Panc1 (cell line): ENCODE results near the gene SHANK2. TPM values are rescaled to one million over a fixed set of nuclear protein-coding genes. Genes with fewer than 3 reads are reported as not detected.

Experiments used
- ATAC-seq: fragments of 200-7000 bp; cut with Tn5 transposase; 2 replicates; pipeline ENCODE4 v1.9.1; 2020; ENCODE audit warnings: mild to moderate bottlenecking, moderate library complexity
- BruUV-seq: library from RNA; stranded (reverse); fragments of 400-500 nt; replicated peaks from 2 replicates; lab custom pipeline; 2021; lab: Mats Ljungman, UMichigan
- CTCF ChIA-PET: fragments of 300-600 bp; sonication (Branson Sonifier 250); formaldehyde crosslinking; loops from one replicate; lab custom pipeline; 2022; ENCODE audit warnings: antibody characterized with exemption; lab: Charles Lee
- POLR2A ChIA-PET: fragments of 300-600 bp; sonication (Branson Sonifier 250); formaldehyde crosslinking; loops from one replicate; lab custom pipeline; 2022; ENCODE audit warnings: antibody characterized with exemption; lab: Charles Lee
- DNase-seq: peaks from one replicate; pipeline ENCODE4 v3.0.0-alpha.2; 2010; ENCODE audit warnings: low read depth, low spot score
- H3K27ac ChIP-seq: 2 replicates; pipeline ENCODE4 v1.5.1; 2011; ENCODE audit warnings: mild to moderate bottlenecking, low read length, inconsistent platforms
- H3K27me3 ChIP-seq: fragments of 200-500 bp; sonication (Bioruptor generic); 2 replicates; pipeline ENCODE4 v1.6.0; 2014; ENCODE audit warnings: low read length, inconsistent platforms; ENCODE audit not compliant: control insufficient read depth, insufficient read depth
- H3K36me3 ChIP-seq: fragments of 200-500 bp; sonication (Bioruptor generic); 2 replicates; pipeline ENCODE4 v1.5.1; 2014; ENCODE audit warnings: inconsistent platforms, mild to moderate bottlenecking, low read length, moderate library complexity; ENCODE audit not compliant: control insufficient read depth, insufficient read depth
- H3K4me1 ChIP-seq: 2 replicates; pipeline ENCODE4 v1.5.1; 2011; ENCODE audit warnings: inconsistent platforms, mild to moderate bottlenecking, low read length, moderate library complexity; ENCODE audit not compliant: control insufficient read depth, insufficient read depth
- H3K4me3 ChIP-seq, 2 experiments: 2 replicates each; pipeline ENCODE4 v1.5.1; 2011 to 2012; ENCODE audit warnings: low read depth in 2 of 2, low read length in 2 of 2, mild to moderate bottlenecking in 2 of 2, inconsistent platforms in 1 of 2, moderate library complexity in 1 of 2
- H3K9me3 ChIP-seq: fragments of 200-500 bp; sonication (Bioruptor generic); 2 replicates; pipeline ENCODE4 v1.5.1; 2014; ENCODE audit warnings: low read depth, mild to moderate bottlenecking, inconsistent platforms, low read length, moderate library complexity; ENCODE audit not compliant: control insufficient read depth, insufficient read depth
- POLR2AphosphoS5 ChIP-seq: IDR thresholded peaks from 2 replicates; pipeline ENCODE4 v1.6.1; 2012; ENCODE audit warnings: mild to moderate bottlenecking, low read depth, low read length, moderate library complexity
- SIN3A ChIP-seq: IDR thresholded peaks from 2 replicates; pipeline ENCODE4 v1.6.1; 2012; ENCODE audit warnings: low read depth, mild to moderate bottlenecking, low read length, moderate library complexity, borderline replicate concordance; ENCODE audit not compliant: insufficient read depth
- TCF7L2 ChIP-seq: IDR thresholded peaks from 2 replicates; pipeline ENCODE4 v1.6.1; 2011; ENCODE audit warnings: mild to moderate bottlenecking, low read depth, low read length, inconsistent platforms
- in situ Hi-C: cut with HindIII; loops from 2 replicates; pipeline ENCODE4 v1.10.0; 2016; ENCODE audit warnings: low sequenced_read_pairs, low pct_unique_long_range_greater_than_20kb
- intact Hi-C: fragments of 100-400 bp; cut with micrococcal nuclease; formaldehyde crosslinking; loops from one replicate; pipeline ENCODE4 v1.10.0; 2022; ENCODE audit not compliant: unreplicated experiment
- total RNA-seq: library from RNA; stranded (reverse); gene quantifications from one replicate; pipeline ENCODE4 v1.2.1, GENCODE V29; 2021; ENCODE audit not compliant: unreplicated experiment
- TF ChIP-seq, protein P1 (sequence below): fragments of 450-650 bp; IDR thresholded peaks from 2 replicates; pipeline ENCODE4 v1.5.1; 2017; ENCODE audit warnings: mild to moderate bottlenecking
- TF ChIP-seq, protein P2 (sequence below), 2 experiments: IDR thresholded peaks; 2 replicates each; pipeline ENCODE4 v1.6.1; 2011 to 2012; ENCODE audit warnings: low read depth in 2 of 2, control low read depth in 1 of 2, low read length in 1 of 2, mild to moderate bottlenecking in 1 of 2, moderate library complexity in 1 of 2; ENCODE audit not compliant: insufficient read depth in 1 of 2

SHANK2 gene
- total RNA-seq, 1 experiment from 2014 or later, result 1.7 TPM

DNA sequence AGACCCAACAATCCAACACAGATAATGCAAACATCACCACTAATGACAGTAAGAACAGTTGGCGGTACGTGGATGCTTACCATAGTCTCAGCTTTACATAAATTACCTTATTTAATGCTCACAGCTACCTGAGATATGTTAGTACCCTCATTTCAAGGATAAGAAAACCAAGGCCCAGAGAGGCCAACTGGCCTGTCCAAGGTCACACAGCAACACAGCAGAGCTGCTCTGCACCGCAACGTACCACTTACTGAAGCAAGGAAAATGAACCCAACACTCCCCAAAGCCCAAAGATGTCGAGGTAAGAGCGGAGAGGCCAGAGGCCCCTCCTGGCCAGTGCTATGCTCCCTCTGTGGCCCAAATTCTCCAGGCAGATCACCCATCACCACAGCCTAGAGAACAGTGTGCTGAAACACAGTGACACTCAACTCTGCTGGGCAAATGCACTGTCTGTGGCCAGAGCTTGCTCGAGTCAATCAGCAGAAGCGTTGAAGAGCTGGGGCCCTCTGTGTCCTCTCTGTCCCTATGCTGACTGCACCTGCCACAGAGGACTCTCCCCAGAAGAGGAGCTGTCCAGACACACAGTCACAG lies 14.0 kb downstream of the SHANK2 start:
- no TSS peak for BruUV-seq
- H3K27ac ChIP-seq, result no peak overlapping the region
- peaks cover 5% of the 10 kb centered on the region; the same call in 1 of the 2 replicates for H3K4me1 ChIP-seq
- TF ChIP-seq, protein P1, sequence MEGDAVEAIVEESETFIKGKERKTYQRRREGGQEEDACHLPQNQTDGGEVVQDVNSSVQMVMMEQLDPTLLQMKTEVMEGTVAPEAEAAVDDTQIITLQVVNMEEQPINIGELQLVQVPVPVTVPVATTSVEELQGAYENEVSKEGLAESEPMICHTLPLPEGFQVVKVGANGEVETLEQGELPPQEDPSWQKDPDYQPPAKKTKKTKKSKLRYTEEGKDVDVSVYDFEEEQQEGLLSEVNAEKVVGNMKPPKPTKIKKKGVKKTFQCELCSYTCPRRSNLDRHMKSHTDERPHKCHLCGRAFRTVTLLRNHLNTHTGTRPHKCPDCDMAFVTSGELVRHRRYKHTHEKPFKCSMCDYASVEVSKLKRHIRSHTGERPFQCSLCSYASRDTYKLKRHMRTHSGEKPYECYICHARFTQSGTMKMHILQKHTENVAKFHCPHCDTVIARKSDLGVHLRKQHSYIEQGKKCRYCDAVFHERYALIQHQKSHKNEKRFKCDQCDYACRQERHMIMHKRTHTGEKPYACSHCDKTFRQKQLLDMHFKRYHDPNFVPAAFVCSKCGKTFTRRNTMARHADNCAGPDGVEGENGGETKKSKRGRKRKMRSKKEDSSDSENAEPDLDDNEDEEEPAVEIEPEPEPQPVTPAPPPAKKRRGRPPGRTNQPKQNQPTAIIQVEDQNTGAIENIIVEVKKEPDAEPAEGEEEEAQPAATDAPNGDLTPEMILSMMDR, result no peak
- no peak for TF ChIP-seq SIN3A
- TF ChIP-seq POLR2AphosphoS5, result no peak
- TF ChIP-seq, protein P2, sequence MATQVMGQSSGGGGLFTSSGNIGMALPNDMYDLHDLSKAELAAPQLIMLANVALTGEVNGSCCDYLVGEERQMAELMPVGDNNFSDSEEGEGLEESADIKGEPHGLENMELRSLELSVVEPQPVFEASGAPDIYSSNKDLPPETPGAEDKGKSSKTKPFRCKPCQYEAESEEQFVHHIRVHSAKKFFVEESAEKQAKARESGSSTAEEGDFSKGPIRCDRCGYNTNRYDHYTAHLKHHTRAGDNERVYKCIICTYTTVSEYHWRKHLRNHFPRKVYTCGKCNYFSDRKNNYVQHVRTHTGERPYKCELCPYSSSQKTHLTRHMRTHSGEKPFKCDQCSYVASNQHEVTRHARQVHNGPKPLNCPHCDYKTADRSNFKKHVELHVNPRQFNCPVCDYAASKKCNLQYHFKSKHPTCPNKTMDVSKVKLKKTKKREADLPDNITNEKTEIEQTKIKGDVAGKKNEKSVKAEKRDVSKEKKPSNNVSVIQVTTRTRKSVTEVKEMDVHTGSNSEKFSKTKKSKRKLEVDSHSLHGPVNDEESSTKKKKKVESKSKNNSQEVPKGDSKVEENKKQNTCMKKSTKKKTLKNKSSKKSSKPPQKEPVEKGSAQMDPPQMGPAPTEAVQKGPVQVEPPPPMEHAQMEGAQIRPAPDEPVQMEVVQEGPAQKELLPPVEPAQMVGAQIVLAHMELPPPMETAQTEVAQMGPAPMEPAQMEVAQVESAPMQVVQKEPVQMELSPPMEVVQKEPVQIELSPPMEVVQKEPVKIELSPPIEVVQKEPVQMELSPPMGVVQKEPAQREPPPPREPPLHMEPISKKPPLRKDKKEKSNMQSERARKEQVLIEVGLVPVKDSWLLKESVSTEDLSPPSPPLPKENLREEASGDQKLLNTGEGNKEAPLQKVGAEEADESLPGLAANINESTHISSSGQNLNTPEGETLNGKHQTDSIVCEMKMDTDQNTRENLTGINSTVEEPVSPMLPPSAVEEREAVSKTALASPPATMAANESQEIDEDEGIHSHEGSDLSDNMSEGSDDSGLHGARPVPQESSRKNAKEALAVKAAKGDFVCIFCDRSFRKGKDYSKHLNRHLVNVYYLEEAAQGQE (IDR thresholded peaks at IDR 0.05; ENCODE audit: insufficient read depth in 1 of 2, low read depth in 2 of 2, low read length in 1 of 2), result no peak
- TF ChIP-seq TCF7L2, result no peak
- H3K36me3 ChIP-seq, result no peaks in the 10 kb centered on the region
- H3K9me3 ChIP-seq, result no peaks in the 10 kb centered on the region
- ATAC-seq, result no peak
- H3K27me3 ChIP-seq, result no peaks in the 10 kb centered on the region
- ChIA-PET CTCF (no interaction called here), POLR2A (no interaction called here)
- intact Hi-C loops, result no loop called here
- no peak for DNase-seq
- H3K4me3 ChIP-seq, result no peak overlapping the region
- in situ Hi-C loops, result no loop called here

DNA sequence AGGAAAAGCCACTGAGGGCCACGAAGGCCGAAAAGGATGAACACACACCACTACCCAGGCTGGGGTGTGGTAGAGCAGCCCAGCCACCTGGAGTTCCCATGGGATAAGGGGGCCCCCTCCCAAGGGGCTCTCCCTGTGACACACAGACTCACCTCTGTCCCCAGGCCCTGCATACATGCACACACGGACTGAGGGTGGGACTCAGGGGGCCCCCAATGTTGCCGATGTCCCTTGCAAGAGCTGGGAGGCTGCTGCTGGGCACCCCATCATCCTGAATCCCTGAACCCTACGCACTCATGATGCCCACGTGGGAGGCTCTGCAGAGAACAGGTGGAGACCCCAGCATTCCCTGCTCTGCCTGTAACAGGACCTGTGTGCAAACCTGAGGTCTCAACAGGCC lies 14.5 kb downstream of the SHANK2 start:
- DNase-seq (no peak), ATAC-seq (no peak)
- Histone ChIP-seq H3K9me3 (no peaks in the 10 kb centered on the region), H3K36me3 (no peaks in the 10 kb centered on the region), H3K27me3 (no peaks in the 10 kb centered on the region), H3K4me1 (peaks cover 5% of the 10 kb centered on the region; the same call in 1 of the 2 replicates), H3K27ac (no peak overlapping the region), H3K4me3 (no peak overlapping the region)
- POLR2A ChIA-PET, result no interaction called here
- CTCF ChIA-PET, result no interaction called here
- intact Hi-C loops, result no loop called here
- no TSS peak for BruUV-seq
- TF ChIP-seq TCF7L2, result no peak
- TF ChIP-seq POLR2AphosphoS5, result no peak
- TF ChIP-seq SIN3A, result no peak
- TF ChIP-seq, protein P2 (IDR thresholded peaks at IDR 0.05; ENCODE audit: insufficient read depth in 1 of 2, low read depth in 2 of 2, low read length in 1 of 2), result no peak
- TF ChIP-seq, protein P1, result no peak
- in situ Hi-C loops, result no loop called here
